Spinal cord (tissue), 10 donors: ENCODE data around the gene MAP3K7. TPM values are rescaled to one million over a fixed set of nuclear protein-coding genes. Genes with fewer than 3 reads are reported as not detected.

ENCODE experiments used
- DNase-seq, 6 donors: peaks; one replicate each; pipeline versions ENCODE4 v3.0.0 to v3.0.0-alpha.2; 2013 to 2015; ENCODE audit warnings: low spot score in 6 of 6, low read depth in 4 of 6
- H3K27ac ChIP-seq: one replicate; pipeline ENCODE4 v1.5.1; 2013; ENCODE audit warnings: low read depth, low read length, control low read depth
- H3K27me3 ChIP-seq: one replicate; pipeline ENCODE4 v1.6.1; 2013; ENCODE audit warnings: low read length; ENCODE audit not compliant: control insufficient read depth, insufficient read depth
- H3K36me3 ChIP-seq: one replicate; pipeline ENCODE4 v1.6.1; 2013; ENCODE audit warnings: low read length; ENCODE audit not compliant: control insufficient read depth, insufficient read depth
- H3K4me1 ChIP-seq: one replicate; pipeline ENCODE4 v1.6.1; 2013; ENCODE audit warnings: low read length; ENCODE audit not compliant: control insufficient read depth, insufficient read depth
- H3K4me3 ChIP-seq: one replicate; pipeline ENCODE4 v1.5.1; 2013; ENCODE audit warnings: low read depth, low read length, control low read depth
- H3K9me3 ChIP-seq: one replicate; pipeline ENCODE4 v1.6.1; 2013; ENCODE audit warnings: low read length; ENCODE audit not compliant: control insufficient read depth, insufficient read depth
- WGBS: methylation state at CpG from one replicate; pipeline ENCODE4 v1.1.5; 2013; ENCODE audit warnings: missing lambda C conversion rate; ENCODE audit not compliant: insufficient coverage; 5-methylcytosine and 5-hydroxymethylcytosine counted together
- polyA plus RNA-seq, 2 donors: library from polyadenylated mRNA; unstranded; fragments of 120-200 nt; gene quantifications; one replicate each; pipeline ENCODE4 v1.2.1, GENCODE V29; 2013; ENCODE audit not compliant: insufficient read length in 2 of 2
- total RNA-seq, 2 donors: library from RNA; depleted of rRNA in 1 of 2; stranded (reverse); fragments of 120-200 nt in 1 of 2; fragments of >200 nt in 1 of 2; gene quantifications; one replicate each; pipeline versions ENCODE4 v1.2.3 to v1.2.4, GENCODE V29; 2013 to 2014
- donor health status: healthy.

The MAP3K7 gene
- total and polyA plus RNA-seq, 4 donors: 29.1 to 44.4 (median 39.0) TPM

DNA sequence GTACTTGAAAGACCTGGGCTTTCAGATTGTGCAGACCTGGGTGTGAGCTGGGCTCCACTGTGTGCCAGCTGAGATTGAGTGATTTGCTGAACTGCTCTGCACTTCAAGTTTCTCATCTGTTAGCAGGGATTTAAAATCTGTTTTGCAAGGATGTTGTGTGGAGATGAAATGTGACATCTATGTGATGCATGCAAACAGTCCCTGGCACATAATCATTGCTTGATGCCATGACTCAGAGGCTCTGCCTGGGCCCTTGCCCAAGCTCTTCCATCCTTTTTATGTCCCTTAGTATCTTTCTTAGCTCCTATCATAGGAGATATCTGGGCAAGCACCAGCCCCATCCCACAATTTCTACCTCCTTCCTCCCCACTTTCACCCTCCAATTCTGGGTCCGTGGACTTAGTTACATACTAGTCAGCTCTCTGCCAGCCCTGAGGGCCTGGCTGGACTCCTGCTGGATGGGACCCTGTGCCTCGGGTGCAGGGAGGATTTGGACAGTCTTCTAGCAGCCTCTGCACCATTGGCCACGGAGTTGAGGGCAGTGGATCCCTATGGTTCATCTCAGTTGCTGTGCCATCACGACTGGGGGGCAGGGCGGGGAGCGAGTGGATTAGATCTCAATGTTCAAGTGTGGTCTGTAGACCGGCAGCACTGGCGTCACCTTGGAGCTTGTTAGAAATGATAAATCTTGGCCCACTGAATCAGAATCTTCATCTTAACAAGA lies 103.6 kb downstream of the MAP3K7 start:
- Histone ChIP-seq H3K27ac (no peak overlapping the region), H3K4me3 (no peak overlapping the region), H3K27me3 (peaks cover 2% of the 10 kb centered on the region), H3K9me3 (no peaks in the 10 kb centered on the region), H3K36me3 (no peaks in the 10 kb centered on the region), H3K4me1 (peaks cover 10% of the 10 kb centered on the region)
- peak in 1 of 6 donors; percentile 57 for DNase-seq
- 86% methylated on average over 7 of the region's 8 CpGs for WGBS

DNA sequence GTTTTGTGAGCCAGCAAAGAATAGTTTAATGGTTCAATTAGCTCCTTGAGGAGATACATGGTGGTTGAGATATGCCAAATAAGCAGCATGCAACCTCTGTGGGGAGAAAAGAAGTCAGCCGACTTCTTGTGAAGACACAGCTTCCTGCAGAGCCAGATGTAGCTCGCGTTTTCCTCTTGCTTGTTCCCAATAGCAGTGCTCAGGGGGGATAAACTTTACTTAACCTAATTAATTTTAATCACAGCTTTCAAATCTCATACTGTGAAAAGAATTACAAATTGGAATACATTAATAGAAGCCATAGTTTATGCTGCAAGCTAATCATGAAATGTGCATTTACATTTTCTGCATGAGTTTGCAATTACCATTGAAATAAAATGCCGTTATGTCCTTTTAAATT lies 106.2 kb downstream of the MAP3K7 start:
- Histone ChIP-seq H3K9me3 (no peaks in the 10 kb centered on the region), H3K4me3 (no peak overlapping the region), H3K27me3 (peaks cover 2% of the 10 kb centered on the region), H3K36me3 (no peaks in the 10 kb centered on the region), H3K4me1 (peaks cover 10% of the 10 kb centered on the region), H3K27ac (no peak overlapping the region)
- DNase-seq: peak in 1 of 6 donors; percentile 88
- WGBS: no CpG with 5 or more reads among the region's 4 CpGs

DNA sequence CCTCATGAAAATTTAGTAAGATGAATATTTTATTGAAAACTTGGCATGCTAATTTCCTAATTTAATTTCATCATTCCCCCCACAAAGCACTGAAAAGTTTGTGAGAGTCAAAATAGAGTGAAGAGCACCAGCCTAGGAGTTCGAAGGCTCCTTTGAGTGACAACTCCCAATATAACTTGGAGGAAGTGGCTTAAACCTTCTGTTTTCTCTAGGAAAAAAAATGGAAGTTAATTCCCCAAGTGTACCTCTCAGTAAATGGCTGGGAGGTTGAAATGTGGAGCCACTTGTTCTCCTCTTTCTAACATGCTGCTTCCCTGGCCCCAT lies 107.3 kb downstream of the MAP3K7 start:
- Histone ChIP-seq H3K4me3 (no peak overlapping the region), H3K4me1 (peaks cover 10% of the 10 kb centered on the region), H3K9me3 (no peaks in the 10 kb centered on the region), H3K36me3 (no peaks in the 10 kb centered on the region), H3K27ac (no peak overlapping the region), H3K27me3 (peaks cover 2% of the 10 kb centered on the region)
- WGBS: no CpG with 5 or more reads among the region's 1 CpG
- DNase-seq: no peak

DNA sequence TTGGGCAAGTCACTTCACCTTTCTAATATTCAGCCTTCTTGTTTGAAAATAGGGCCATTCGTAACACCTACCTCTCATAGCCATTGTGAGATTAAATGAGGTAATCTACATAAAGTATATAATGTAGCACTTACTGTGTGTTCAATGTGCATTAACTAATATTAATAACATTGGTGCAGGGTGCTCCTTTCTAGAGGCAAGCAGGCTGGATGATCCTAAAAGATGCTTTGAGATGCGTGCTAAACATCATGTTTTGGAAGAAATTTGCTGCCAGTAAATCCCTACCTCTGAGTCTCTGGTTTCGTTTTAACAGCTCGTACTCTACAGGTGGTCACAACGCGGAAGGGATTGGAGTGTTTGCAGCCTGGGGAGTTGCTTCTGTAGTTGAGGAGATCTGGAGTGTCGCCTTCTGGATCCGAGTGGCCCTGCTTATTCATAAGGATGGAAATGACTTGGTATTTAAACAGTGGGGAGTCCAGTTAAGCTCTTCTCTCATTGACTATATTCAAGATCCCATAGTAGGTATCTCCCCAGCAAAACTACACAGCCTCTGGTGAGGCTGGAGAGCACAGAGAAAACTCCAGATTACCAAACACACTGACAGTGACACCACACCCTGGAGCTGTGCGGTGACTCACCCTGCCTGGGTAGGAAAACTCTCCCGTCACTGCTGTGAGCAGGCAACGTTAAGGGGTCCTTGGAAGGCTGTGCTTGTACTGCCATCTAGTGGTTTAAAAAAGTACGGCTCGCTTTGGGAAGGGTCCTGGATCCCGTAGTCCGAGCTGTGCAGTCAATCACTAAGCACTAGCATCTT lies 107.9 kb downstream of the MAP3K7 start:
- H3K36me3 ChIP-seq: no peaks in the 10 kb centered on the region
- H3K27me3 ChIP-seq: peaks cover 2% of the 10 kb centered on the region
- 12% methylated on average over 6 of the region's 15 CpGs for WGBS
- peak; percentile 78 to 97 (median 88) for DNase-seq
- peaks cover 10% of the 10 kb centered on the region for H3K4me1 ChIP-seq
- H3K4me3 ChIP-seq: no peak overlapping the region
- no peaks in the 10 kb centered on the region for H3K9me3 ChIP-seq
- no peak overlapping the region for H3K27ac ChIP-seq

DNA sequence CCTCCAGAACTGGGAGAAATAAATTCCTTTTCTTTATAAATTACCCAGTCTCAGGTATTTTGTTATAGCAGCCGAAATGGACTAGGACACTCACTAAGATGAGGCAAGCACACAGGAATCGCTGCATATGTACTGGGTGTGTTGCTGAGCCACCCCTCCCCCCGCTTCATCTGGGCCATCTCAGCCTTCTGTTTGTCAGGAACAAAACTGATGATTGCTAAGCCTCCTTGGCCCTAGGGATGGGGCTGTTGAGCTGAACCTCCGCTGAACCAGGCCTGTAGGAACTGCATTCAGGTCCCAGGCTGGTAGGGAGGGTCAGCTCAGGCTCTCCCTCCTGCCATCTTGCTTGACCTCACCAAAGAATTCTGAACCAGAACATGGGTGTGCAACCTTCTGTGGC lies 108.6 kb downstream of the MAP3K7 start:
- WGBS: 78% methylated on average over 1 of the region's 4 CpGs
- Histone ChIP-seq H3K27me3 (peaks cover 2% of the 10 kb centered on the region), H3K27ac (no peak overlapping the region), H3K36me3 (no peaks in the 10 kb centered on the region), H3K4me3 (no peak overlapping the region), H3K9me3 (no peaks in the 10 kb centered on the region), H3K4me1 (peaks cover 6% of the 10 kb centered on the region)
- no peak for DNase-seq

DNA sequence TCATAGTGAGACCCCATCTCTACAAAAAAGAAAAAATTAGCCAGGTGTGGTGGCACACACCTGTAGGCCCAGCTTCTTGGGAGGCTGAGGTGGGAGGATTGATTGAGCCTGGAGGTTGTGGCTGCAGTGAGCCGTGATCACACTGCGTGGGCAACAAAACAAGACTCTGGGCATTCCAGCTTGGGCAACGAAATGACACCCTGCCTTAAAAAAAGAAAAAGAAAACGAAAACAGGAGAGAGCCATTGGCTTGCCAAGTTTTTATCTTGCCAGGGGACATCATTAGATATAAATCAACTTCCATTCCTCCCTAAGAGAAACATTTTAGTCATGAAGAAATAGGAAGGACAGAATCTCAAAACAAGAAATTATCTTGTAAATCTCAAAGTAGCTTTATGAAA lies 109.5 kb downstream of the MAP3K7 start:
- WGBS: 82% methylated on average over 3 of the region's 4 CpGs
- H3K4me1 ChIP-seq: peaks cover 4% of the 10 kb centered on the region
- H3K27me3 ChIP-seq: peaks cover 2% of the 10 kb centered on the region
- H3K9me3 ChIP-seq: no peaks in the 10 kb centered on the region
- H3K27ac ChIP-seq: no peak overlapping the region
- no peaks in the 10 kb centered on the region for H3K36me3 ChIP-seq
- no peak overlapping the region for H3K4me3 ChIP-seq
- no peak for DNase-seq

DNA sequence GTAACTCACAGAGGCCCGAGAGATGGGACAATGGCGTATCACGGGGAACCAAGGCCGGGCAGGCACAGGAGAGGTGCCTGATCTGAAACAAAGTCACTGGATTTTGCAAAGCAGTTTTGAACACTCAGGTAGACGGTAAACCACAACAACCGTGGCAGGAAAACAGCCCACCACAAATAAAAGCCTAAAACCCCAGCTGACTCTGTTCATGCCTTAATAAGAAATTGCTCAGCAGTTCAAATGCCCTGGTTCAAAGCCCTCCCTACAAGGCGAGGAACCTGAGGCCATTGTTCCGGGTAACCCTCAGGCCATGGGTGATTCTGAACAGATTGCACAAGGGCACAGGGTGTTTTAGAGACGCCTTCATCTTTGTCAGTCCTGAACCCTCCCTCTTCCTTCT lies 114.2 kb downstream of the MAP3K7 start:
- Histone ChIP-seq H3K27me3 (no peaks in the 10 kb centered on the region), H3K4me3 (no peak overlapping the region), H3K9me3 (no peaks in the 10 kb centered on the region), H3K4me1 (no peaks in the 10 kb centered on the region), H3K36me3 (no peaks in the 10 kb centered on the region), H3K27ac (no peak overlapping the region)
- DNase-seq: no peak
- WGBS: 85% methylated on average over 6 of the region's 9 CpGs

DNA sequence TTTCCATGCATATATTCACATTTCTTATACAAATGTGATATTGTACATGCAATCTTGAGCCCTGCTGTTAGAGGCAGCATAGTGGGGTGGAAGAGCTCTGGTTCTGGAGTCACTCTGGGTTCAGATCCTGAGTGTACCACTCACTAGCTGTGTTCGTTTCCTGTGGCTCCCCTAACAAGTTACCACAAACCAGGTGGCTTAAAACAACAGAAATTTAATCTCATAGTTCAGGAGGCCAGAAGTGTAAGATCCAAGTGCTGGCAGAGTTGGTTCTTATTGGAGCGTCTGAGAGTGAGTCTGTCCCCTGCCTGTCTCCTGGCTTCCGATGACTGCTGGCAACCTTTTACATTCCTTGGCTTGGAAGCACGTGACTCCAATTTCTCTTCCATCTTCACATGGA lies 115.6 kb downstream of the MAP3K7 start:
- Histone ChIP-seq H3K9me3 (no peaks in the 10 kb centered on the region), H3K4me1 (no peaks in the 10 kb centered on the region), H3K36me3 (no peaks in the 10 kb centered on the region), H3K4me3 (no peak overlapping the region), H3K27me3 (no peaks in the 10 kb centered on the region), H3K27ac (no peak overlapping the region)
- DNase-seq: no peak
- 76% methylated on average over 3 of the region's 4 CpGs for WGBS

DNA sequence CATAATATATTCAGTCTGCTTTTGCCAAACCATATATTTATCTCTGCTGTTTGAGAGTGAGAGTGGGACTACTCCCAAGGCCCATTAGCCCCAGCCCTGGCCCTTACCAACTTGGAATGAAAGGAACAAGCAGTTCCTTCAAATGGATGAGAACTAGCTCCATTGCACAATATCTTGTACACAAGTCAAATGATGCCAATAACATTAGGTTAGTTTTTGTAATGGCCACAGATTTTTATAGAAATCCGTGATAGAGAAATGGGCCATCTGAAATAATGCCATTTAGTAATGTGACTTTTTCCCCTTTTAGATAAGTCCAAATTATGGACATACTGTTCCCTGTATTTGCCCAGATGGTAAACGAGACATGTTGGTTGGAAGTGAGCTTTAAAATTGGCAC lies 117.0 kb downstream of the MAP3K7 start:
- Histone ChIP-seq H3K36me3 (no peaks in the 10 kb centered on the region), H3K9me3 (no peaks in the 10 kb centered on the region), H3K27ac (no peak overlapping the region), H3K4me1 (no peaks in the 10 kb centered on the region), H3K27me3 (no peaks in the 10 kb centered on the region), H3K4me3 (no peak overlapping the region)
- no peak for DNase-seq
- WGBS: no CpG with 5 or more reads among the region's 2 CpGs

DNA sequence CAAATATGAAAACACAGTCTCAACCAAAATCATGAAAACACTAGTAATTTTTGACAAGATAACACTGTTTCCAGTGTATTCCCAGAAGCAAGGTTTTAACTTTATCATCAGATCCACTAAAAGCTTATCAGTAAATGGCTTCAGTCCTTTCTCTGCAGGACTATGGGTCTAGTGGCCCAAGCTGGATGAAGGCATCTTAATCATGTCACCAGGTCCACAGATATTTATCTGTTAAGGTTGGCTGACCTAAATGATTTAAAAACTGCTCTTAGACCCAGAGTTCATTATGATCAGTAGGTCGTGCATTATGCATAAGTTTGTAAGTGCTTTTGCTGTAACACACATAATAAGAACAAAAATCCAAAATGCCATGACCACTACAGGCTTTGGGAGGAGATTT lies 118.0 kb downstream of the MAP3K7 start:
- H3K4me3 ChIP-seq: no peak overlapping the region
- no peaks in the 10 kb centered on the region for H3K4me1 ChIP-seq
- no peaks in the 10 kb centered on the region for H3K36me3 ChIP-seq
- H3K27me3 ChIP-seq: no peaks in the 10 kb centered on the region
- no peak overlapping the region for H3K27ac ChIP-seq
- DNase-seq: no peak
- no peaks in the 10 kb centered on the region for H3K9me3 ChIP-seq
- no CpG with 5 or more reads among the region's 1 CpG for WGBS
